Endodermal cell (in vitro differentiated cells): ENCODE results near the gene TEX9. TPM values are rescaled to one million over a fixed set of nuclear protein-coding genes. Genes with fewer than 3 reads are reported as not detected.

Source experiments
- DNase-seq: peaks from one replicate; pipeline ENCODE4 v3.0.0-alpha.2; 2017
- H3K27ac ChIP-seq: 2 replicates; pipeline ENCODE4 v1.5.1; 2013; ENCODE audit warnings: mild to moderate bottlenecking, low read depth, low read length, moderate library complexity
- H3K27me3 ChIP-seq: 2 replicates; pipeline ENCODE4 v1.6.1; 2013; ENCODE audit warnings: mild to moderate bottlenecking, low read length, moderate library complexity; ENCODE audit not compliant: insufficient read depth, control insufficient read depth, poor library complexity, severe bottlenecking
- H3K36me3 ChIP-seq: 2 replicates; pipeline ENCODE4 v1.7.0; 2013; ENCODE audit warnings: mild to moderate bottlenecking, low read length, moderate library complexity; ENCODE audit not compliant: control insufficient read depth, insufficient read depth
- H3K4me1 ChIP-seq: one replicate; pipeline ENCODE4 v1.7.0; 2013; ENCODE audit warnings: low read length; ENCODE audit not compliant: control insufficient read depth, insufficient read depth
- H3K4me3 ChIP-seq: 2 replicates; pipeline ENCODE4 v1.5.1; 2013; ENCODE audit warnings: mild to moderate bottlenecking, low read length, moderate library complexity
- H3K9ac ChIP-seq: 2 replicates; pipeline ENCODE4 v1.6.1; 2013; ENCODE audit warnings: mild to moderate bottlenecking, low read length, moderate library complexity; ENCODE audit not compliant: poor library complexity, severe bottlenecking; ENCODE audit errors: extremely low read depth
- H3K9me3 ChIP-seq: 2 replicates; pipeline ENCODE4 v1.6.1; 2013; ENCODE audit warnings: mild to moderate bottlenecking, low read length, moderate library complexity; ENCODE audit not compliant: control insufficient read depth
- H3K27ac Mint-ChIP-seq: 2 replicates; pipeline ENCODE4 v1.8.0; 2020; ENCODE audit warnings: mixed read lengths
- H3K27me3 Mint-ChIP-seq: 2 replicates; pipeline ENCODE4 v1.8.0; 2021; ENCODE audit warnings: mild to moderate bottlenecking, mixed read lengths; ENCODE audit not compliant: insufficient read depth
- H3K36me3 Mint-ChIP-seq: 2 replicates; pipeline ENCODE4 v1.8.0; 2020; ENCODE audit warnings: low read depth, mixed read lengths
- H3K4me1 Mint-ChIP-seq: 2 replicates; pipeline ENCODE4 v1.8.0; 2020; ENCODE audit warnings: mixed read lengths
- H3K4me3 Mint-ChIP-seq: 2 replicates; pipeline ENCODE4 v1.8.0; 2020; ENCODE audit warnings: mild to moderate bottlenecking, moderate library complexity, mixed read lengths
- H3K9me3 Mint-ChIP-seq: 2 replicates; pipeline ENCODE4 v1.8.0; 2020; ENCODE audit warnings: mild to moderate bottlenecking, mixed read lengths
- total RNA-seq, 2 donors: library from RNA; stranded (reverse); fragmentation: NEBNext Ultra II Directional in 1 of 2; extraction: Animal tissue kit (Norgen Biotek cat#: 25700) in 1 of 2; gene quantifications; 2 replicates in 1 of 2; 3 replicates in 1 of 2; pipeline ENCODE4 v1.2.1, GENCODE V29; 2021
- TF ChIP-seq, protein P1 (sequence below): fragments of 200-600 bp; sonication (generic); conservative IDR thresholded peaks from 2 replicates; pipeline ENCODE4 v1.5.0; 2021; ENCODE audit warnings: antibody characterized with exemption, mild to moderate bottlenecking

Gene TEX9
- total RNA-seq, 2 donors from 2014 or later: 8.7 to 10.2 TPM

DNA sequence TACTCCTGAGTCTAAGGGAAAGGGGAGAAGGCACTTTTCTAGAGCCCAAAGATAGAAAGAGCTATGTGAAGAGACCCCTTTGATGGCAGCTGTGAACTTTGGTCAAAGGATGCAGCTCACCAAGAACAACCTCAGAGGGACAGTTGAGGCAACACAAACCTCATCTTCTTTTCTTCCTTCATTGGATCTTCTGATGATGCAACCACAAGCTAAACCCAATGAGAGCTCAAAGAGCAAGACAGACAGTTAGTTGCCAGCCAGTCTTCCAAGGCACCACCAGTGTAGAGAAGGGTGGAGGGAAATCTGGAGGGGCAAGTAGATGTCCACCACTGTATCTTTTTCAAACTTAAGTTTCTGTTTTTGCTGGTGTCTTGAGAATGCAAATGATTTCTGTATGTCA, 110.1 kb downstream of the TEX9 start:
- Histone ChIP-seq H3K36me3 (no peaks in the 10 kb centered on the region), H3K4me1 (no peaks in the 10 kb centered on the region), H3K27me3 (peaks cover 15% of the 10 kb centered on the region), H3K9ac (no peak overlapping the region), H3K4me3 (no peak overlapping the region), H3K9me3 (no peaks in the 10 kb centered on the region), H3K27ac (no peak overlapping the region)
- Mint-ChIP-seq H3K27ac (no peak overlapping the region), H3K27me3 (peaks cover 14% of the 10 kb centered on the region), H3K36me3 (no peaks in the 10 kb centered on the region), H3K4me1 (no peaks in the 10 kb centered on the region), H3K4me3 (no peak overlapping the region), H3K9me3 (peaks cover 3% of the 10 kb centered on the region)
- DNase-seq: no peak
- TF ChIP-seq, protein P1, sequence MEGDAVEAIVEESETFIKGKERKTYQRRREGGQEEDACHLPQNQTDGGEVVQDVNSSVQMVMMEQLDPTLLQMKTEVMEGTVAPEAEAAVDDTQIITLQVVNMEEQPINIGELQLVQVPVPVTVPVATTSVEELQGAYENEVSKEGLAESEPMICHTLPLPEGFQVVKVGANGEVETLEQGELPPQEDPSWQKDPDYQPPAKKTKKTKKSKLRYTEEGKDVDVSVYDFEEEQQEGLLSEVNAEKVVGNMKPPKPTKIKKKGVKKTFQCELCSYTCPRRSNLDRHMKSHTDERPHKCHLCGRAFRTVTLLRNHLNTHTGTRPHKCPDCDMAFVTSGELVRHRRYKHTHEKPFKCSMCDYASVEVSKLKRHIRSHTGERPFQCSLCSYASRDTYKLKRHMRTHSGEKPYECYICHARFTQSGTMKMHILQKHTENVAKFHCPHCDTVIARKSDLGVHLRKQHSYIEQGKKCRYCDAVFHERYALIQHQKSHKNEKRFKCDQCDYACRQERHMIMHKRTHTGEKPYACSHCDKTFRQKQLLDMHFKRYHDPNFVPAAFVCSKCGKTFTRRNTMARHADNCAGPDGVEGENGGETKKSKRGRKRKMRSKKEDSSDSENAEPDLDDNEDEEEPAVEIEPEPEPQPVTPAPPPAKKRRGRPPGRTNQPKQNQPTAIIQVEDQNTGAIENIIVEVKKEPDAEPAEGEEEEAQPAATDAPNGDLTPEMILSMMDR: no peak

Other genes with a start within 250 kb of the TEX9 start
- 10 to 100 TPM; 19.3 to 25.3 TPM for gene RFX7, start 121.5 kb upstream of the TEX9 start, total RNA-seq
- 1 to 10 TPM in 1 of 2 donors, under 1 TPM in 1; 0.27 to 4.5 TPM for gene MNS1, start 99.7 kb downstream of the TEX9 start, total RNA-seq